Glutamatergic neuron (in vitro differentiated cells): ENCODE data around the gene ALDH3B1. TPM values are rescaled to one million over a fixed set of nuclear protein-coding genes. Genes with fewer than 3 reads are reported as not detected.
A peak's percentile ranks its signal among the peaks of the same experiment; 100 is the strongest.

Experiments used
- DNase-seq: peaks from one replicate; pipeline ENCODE4 v3.0.0; 2022
- H3K27ac Mint-ChIP-seq: one replicate; pipeline ENCODE4 v1.8.0; 2020; ENCODE audit warnings: mild to moderate bottlenecking, mixed read lengths, inconsistent platforms; ENCODE audit not compliant: unreplicated experiment
- H3K27me3 Mint-ChIP-seq: one replicate; pipeline ENCODE4 v1.8.0; 2020; ENCODE audit warnings: mild to moderate bottlenecking, moderate library complexity, mixed read lengths, inconsistent platforms; ENCODE audit not compliant: unreplicated experiment
- H3K36me3 Mint-ChIP-seq: one replicate; pipeline ENCODE4 v1.8.0; 2020; ENCODE audit warnings: mild to moderate bottlenecking, mixed read lengths, inconsistent platforms; ENCODE audit not compliant: unreplicated experiment
- H3K4me1 Mint-ChIP-seq: one replicate; pipeline ENCODE4 v1.8.0; 2020; ENCODE audit warnings: mild to moderate bottlenecking, low read depth, mixed read lengths, inconsistent platforms; ENCODE audit not compliant: unreplicated experiment
- H3K4me3 Mint-ChIP-seq: one replicate; pipeline ENCODE4 v1.8.0; 2020; ENCODE audit warnings: mild to moderate bottlenecking, mixed read lengths, inconsistent platforms; ENCODE audit not compliant: unreplicated experiment
- H3K9me3 Mint-ChIP-seq: one replicate; pipeline ENCODE4 v1.8.0; 2020; ENCODE audit warnings: mild to moderate bottlenecking, moderate library complexity, mixed read lengths, inconsistent platforms; ENCODE audit not compliant: unreplicated experiment
- CTCF ChIP-seq: fragments of 200-600 bp; sonication (generic); IDR thresholded peaks from one replicate; pipeline ENCODE4 v1.5.0; 2021; ENCODE audit not compliant: partially characterized antibody, unreplicated experiment
- total RNA-seq: library from RNA; stranded (reverse); fragmentation: NEBNext Ultra II Directional; extraction: Animal tissue kit (Norgen Biotek cat#: 25700); gene quantifications from one replicate; pipeline ENCODE4 v1.2.1, GENCODE V29; 2021; ENCODE audit not compliant: unreplicated experiment

The ALDH3B1 gene
- total RNA-seq, 1 donor from 2014 or later = 0.22 TPM

GRCh38 chr11:68035266-68035876 lies 25.2 kb downstream of the ALDH3B1 start:
- peaks cover 2% of the 10 kb centered on the region for H3K9me3 Mint-ChIP-seq
- peaks cover 4% of the 10 kb centered on the region for H3K27me3 Mint-ChIP-seq
- peak; percentile 14 for DNase-seq
- peaks cover 6% of the 10 kb centered on the region for H3K4me1 Mint-ChIP-seq
- H3K36me3 Mint-ChIP-seq = no peaks in the 10 kb centered on the region
- TF ChIP-seq CTCF = no peak
- no peak overlapping the region for H3K27ac Mint-ChIP-seq
- H3K4me3 Mint-ChIP-seq = no peak overlapping the region

GRCh38 chr11:68036141-68036716 lies 26.1 kb downstream of the ALDH3B1 start:
- Mint-ChIP-seq H3K9me3 (peaks cover 2% of the 10 kb centered on the region), H3K4me3 (no peak overlapping the region), H3K4me1 (peaks cover 6% of the 10 kb centered on the region), H3K27ac (no peak overlapping the region), H3K36me3 (no peaks in the 10 kb centered on the region), H3K27me3 (peaks cover 4% of the 10 kb centered on the region)
- peak; percentile 11 for DNase-seq
- TF ChIP-seq CTCF = no peak

- peak overlapping the region; percentile 22 for H3K27ac Mint-ChIP-seq
These were observed 26.7 kb downstream of the ALDH3B1 start for GRCh38 chr11:68036717-68037239.

GRCh38 chr11:68037411-68038225 lies 27.5 kb downstream of the ALDH3B1 start:
- H3K27me3 Mint-ChIP-seq = peaks cover 3% of the 10 kb centered on the region
- no peak for DNase-seq
- H3K9me3 Mint-ChIP-seq = no peaks in the 10 kb centered on the region
- H3K4me3 Mint-ChIP-seq = no peak overlapping the region
- H3K4me1 Mint-ChIP-seq = peaks cover 2% of the 10 kb centered on the region
- peak overlapping the region; percentile 22 for H3K27ac Mint-ChIP-seq
- H3K36me3 Mint-ChIP-seq = no peaks in the 10 kb centered on the region
- no peak for TF ChIP-seq CTCF

More at GRCh38 chr11:68036717-68037239, 26.7 kb downstream of the ALDH3B1 start:
- no peak for TF ChIP-seq CTCF
- Mint-ChIP-seq H3K36me3 (no peaks in the 10 kb centered on the region), H3K4me1 (peaks cover 3% of the 10 kb centered on the region), H3K4me3 (no peak overlapping the region), H3K9me3 (peaks cover under 1% of the 10 kb centered on the region), H3K27me3 (peaks cover 3% of the 10 kb centered on the region)
- DNase-seq = peak; percentile 14
